Measurements from ENCODE around the gene KCNMB3.

KCNMB3 gene

GRCh38 chr3:179194931-179195330 lies 56.0 kb downstream of the KCNMB3 start:
- DNase-seq = no peak

Measured in fibroblast of skin of scalp (primary cell).